Peyer's patch (tissue), 4 donors: ENCODE results near the gene B4GAT1.
"Not testable (repeated sequence)": the region's sequence is repeated elsewhere in the genome, so short reads cannot be mapped to it uniquely, and the experiment has no call there.

ENCODE experiments used
- CTCF ChIP-seq, 6 experiments: fragments of 450-650 bp in 4 of 6; fragments of 200-600 bp in 2 of 6; sonication (generic) in 1 of 6; IDR thresholded peaks; one replicate each; pipeline ENCODE4 v1.5.1; 2017 to 2019; ENCODE audit warnings: antibody characterized with exemption in 6 of 6, mild to moderate bottlenecking in 3 of 6, moderate library complexity in 1 of 6
- POLR2A ChIP-seq, 2 donors: fragments of 450-650 bp; IDR thresholded peaks; one replicate each; pipeline ENCODE4 v1.5.1; 2017; ENCODE audit warnings: antibody characterized with exemption in 2 of 2, mild to moderate bottlenecking in 2 of 2, moderate library complexity in 2 of 2

GRCh38 chr11:66320289-66320688 lies 27.1 kb downstream of the B4GAT1 start:
- TF ChIP-seq CTCF, POLR2A (IDR thresholded peaks at IDR 0.05): not testable (repeated sequence)
